HEK293T (cell line): Measurements from ENCODE around the gene NSF.
"Not testable (repeated sequence)": the region's sequence is repeated elsewhere in the genome, so short reads cannot be mapped to it uniquely, and the experiment has no call there.

Experiments used
- CTCF ChIA-PET: fragments of 350-600 bp; formaldehyde crosslinking; extraction: SDS; loops from one replicate; lab custom pipeline; 2021; ENCODE audit warnings: antibody characterized with exemption, inconsistent platforms; lab: Yijun Ruan, JAX
- POLR2A ChIA-PET: fragments of 350-600 bp; formaldehyde crosslinking; extraction: SDS; loops from one replicate; lab custom pipeline; 2020; ENCODE audit warnings: antibody characterized with exemption, inconsistent platforms; lab: Yijun Ruan, JAX
- DNase-seq: peaks from one replicate; pipeline ENCODE4 v3.0.0; 2012; ENCODE audit warnings: mixed read lengths; ENCODE audit errors: extremely low spot score
- ARNT ChIP-seq: fragments of 450-650 bp; IDR thresholded peaks from 2 replicates; pipeline ENCODE4 v1.6.1; 2017; ENCODE audit warnings: mild to moderate bottlenecking
- BHLHE40 ChIP-seq: fragments of 450-650 bp; IDR thresholded peaks from 2 replicates; pipeline ENCODE4 v1.6.1; 2016; ENCODE audit warnings: mild to moderate bottlenecking, moderate library complexity, borderline replicate concordance
- CTBP1 ChIP-seq: fragments of 450-650 bp; IDR thresholded peaks from 2 replicates; pipeline ENCODE4 v1.6.1; 2016; ENCODE audit warnings: borderline replicate concordance
- ELF4 ChIP-seq: fragments of 450-650 bp; IDR thresholded peaks from 2 replicates; pipeline ENCODE4 v1.6.1; 2017; ENCODE audit warnings: antibody characterized with exemption
- FOXA1 ChIP-seq: fragments of 450-650 bp; IDR thresholded peaks from 2 replicates; pipeline ENCODE4 v1.6.1; 2016; ENCODE audit warnings: mild to moderate bottlenecking
- FOXK2 ChIP-seq: fragments of 450-650 bp; IDR thresholded peaks from 2 replicates; pipeline ENCODE4 v1.6.1; 2016; ENCODE audit warnings: mild to moderate bottlenecking
- FOXM1 ChIP-seq: fragments of 450-650 bp; IDR thresholded peaks from 2 replicates; pipeline ENCODE4 v1.6.1; 2017; ENCODE audit warnings: mild to moderate bottlenecking, borderline replicate concordance
- HDGF ChIP-seq: fragments of 450-650 bp; IDR thresholded peaks from 2 replicates; pipeline ENCODE4 v1.6.1; 2017; ENCODE audit warnings: antibody characterized with exemption, borderline replicate concordance
- L3MBTL2 ChIP-seq: fragments of 450-650 bp; conservative IDR thresholded peaks from 2 replicates; pipeline ENCODE4 v1.6.1; 2016; ENCODE audit warnings: mild to moderate bottlenecking
- LEF1 ChIP-seq: fragments of 450-650 bp; IDR thresholded peaks from 2 replicates; pipeline ENCODE4 v1.6.1; 2017; ENCODE audit warnings: mild to moderate bottlenecking, borderline replicate concordance
- NFRKB ChIP-seq: fragments of 450-650 bp; IDR thresholded peaks from 2 replicates; pipeline ENCODE4 v1.6.1; 2016; ENCODE audit warnings: mild to moderate bottlenecking, moderate library complexity
- PKNOX1 ChIP-seq: fragments of 450-650 bp; IDR thresholded peaks from 2 replicates; pipeline ENCODE4 v1.6.1; 2016
- SP1 ChIP-seq: fragments of 450-650 bp; IDR thresholded peaks from 2 replicates; pipeline ENCODE4 v1.6.1; 2017
- SUZ12 ChIP-seq: fragments of 450-650 bp; IDR thresholded peaks from 2 replicates; pipeline ENCODE4 v1.6.1; 2016; ENCODE audit warnings: mild to moderate bottlenecking
- TARDBP ChIP-seq: fragments of 450-650 bp; IDR thresholded peaks from 2 replicates; pipeline ENCODE4 v1.6.1; 2016
- ZNF384 ChIP-seq: fragments of 450-650 bp; IDR thresholded peaks from 2 replicates; pipeline ENCODE4 v1.6.1; 2016

The NSF gene

GRCh38 chr17:46768540-46768870, 178.0 kb downstream of the NSF start:
- no peak for DNase-seq
- POLR2A ChIA-PET, result no interaction called here
- CTCF ChIA-PET, result no interaction called here
- TF ChIP-seq FOXK2 (no peak), ARNT (no peak), FOXM1 (no peak), LEF1 (no peak), BHLHE40 (no peak), FOXA1 (no peak), L3MBTL2 (no peak), TARDBP (no peak), PKNOX1 (no peak)

GRCh38 chr17:46768896-46769295, 178.4 kb downstream of the NSF start:
- POLR2A ChIA-PET, result not testable (repeated sequence)

GRCh38 chr17:46769531-46770438, 179.3 kb downstream of the NSF start:
- no peak for DNase-seq
- CTCF ChIA-PET, result no interaction called here
- POLR2A ChIA-PET, result interaction anchor here (1.0 kb wide), 1 partner anchor 11 kb away, joined by 3 read pairs; no protein-coding TSS in a partner anchor

More at GRCh38 chr17:46768896-46769295, 178.4 kb downstream of the NSF start:
- CTCF ChIA-PET, DNase-seq: not testable (repeated sequence)

GRCh38 chr17:46770439-46770817, 180.0 kb downstream of the NSF start:
- CTCF ChIA-PET, result no interaction called here
- POLR2A ChIA-PET, result interaction anchor here (0.7 to 1.5 kb wide), 5 partner anchors 11 to 63 kb away, joined by 3 to 6 read pairs (median 3); no protein-coding TSS in a partner anchor
- no peak for DNase-seq
- TF ChIP-seq NFRKB (no peak), BHLHE40 (no peak), ELF4 (no peak), CTBP1 (no peak), ARNT (no peak), ZNF384 (no peak), FOXM1 (no peak), FOXK2 (no peak), SP1 (no peak), L3MBTL2 (no peak), FOXA1 (no peak), SUZ12 (no peak), TARDBP (no peak), LEF1 (no peak), HDGF (no peak), PKNOX1 (no peak)

More at GRCh38 chr17:46769531-46770438, 179.3 kb downstream of the NSF start:
- TF ChIP-seq BHLHE40, result no peak
- TF ChIP-seq CTBP1, result no peak
- no peak for TF ChIP-seq FOXM1
- TF ChIP-seq ELF4, result no peak
- TF ChIP-seq LEF1, result no peak
- no peak for TF ChIP-seq ARNT
- no peak for TF ChIP-seq HDGF
- TF ChIP-seq SUZ12, result no peak
- TF ChIP-seq TARDBP, result no peak
- no peak for TF ChIP-seq PKNOX1
- no peak for TF ChIP-seq FOXK2
- no peak for TF ChIP-seq FOXA1
- no peak for TF ChIP-seq L3MBTL2
- no peak for TF ChIP-seq SP1
- TF ChIP-seq NFRKB, result no peak
- TF ChIP-seq ZNF384, result no peak

- DNase-seq, result peak; percentile 69
- ChIA-PET POLR2A (interaction anchor here (0.7 to 1.5 kb wide), 4 partner anchors 10 to 63 kb away, joined by 3 to 6 read pairs (median 4); no protein-coding TSS in a partner anchor), CTCF (interaction anchor here (0.6 kb wide), 1 partner anchor 203 kb away, joined by 3 read pairs; no protein-coding TSS in a partner anchor)
- TF ChIP-seq L3MBTL2 (peak; percentile 58), FOXK2 (no peak)
Measured at GRCh38 chr17:46770818-46771560, 180.5 kb downstream of the NSF start.
